ENCODE results near the gene ANAPC2. TPM values are rescaled to one million over a fixed set of nuclear protein-coding genes. Genes with fewer than 3 reads are reported as not detected.

ANAPC2 gene
- total RNA-seq, 2 donors from 2014 or later, result 66.5 to 69.2 TPM

GRCh38 chr9:137186385-137186784 lies 2.0 kb downstream of the ANAPC2 start:
- H3K27ac ChIP-seq (ENCODE audit: low read depth, low read length), result no peak overlapping the region
- Mint-ChIP-seq H3K4me1 (peaks cover 19% of the 10 kb centered on the region), H3K36me3 (ENCODE audit: low read depth) (peaks cover 23% of the 10 kb centered on the region), H3K9me3 (no peaks in the 10 kb centered on the region), H3K27me3 (ENCODE audit: insufficient read depth) (no peaks in the 10 kb centered on the region), H3K27ac (no peak overlapping the region), H3K4me3 (peak overlapping the region; percentile 83)
- H3K9ac ChIP-seq (ENCODE audit: extremely low read depth, low read length, poor library complexity, severe bottlenecking), result no peak overlapping the region
- H3K9me3 ChIP-seq (ENCODE audit: control insufficient read depth, low read length), result no peaks in the 10 kb centered on the region
- no peak overlapping the region for H3K4me3 ChIP-seq (ENCODE audit: low read length)
- DNase-seq, result no peak
- WGBS, 2 experiments (ENCODE audit: insufficient coverage in 1 of 2, insufficient read length in 1 of 2), result 87% methylated on average over 5 to 6 of the region's 6 CpGs
- H3K36me3 ChIP-seq (ENCODE audit: control insufficient read depth, insufficient read depth, low read length), result peaks cover 30% of the 10 kb centered on the region
- no peak for TF ChIP-seq CTCF (conservative IDR thresholded peaks at IDR 0.05)
- H3K27me3 ChIP-seq (ENCODE audit: control insufficient read depth, insufficient read depth, low read length, poor library complexity, severe bottlenecking), result no peaks in the 10 kb centered on the region
- peaks cover 23% of the 10 kb centered on the region for H3K4me1 ChIP-seq (ENCODE audit: control insufficient read depth, insufficient read depth, low read length)

GRCh38 chr9:137185921-137186320 lies 2.4 kb downstream of the ANAPC2 start:
- Mint-ChIP-seq H3K4me1 (peaks cover 19% of the 10 kb centered on the region), H3K9me3 (no peaks in the 10 kb centered on the region), H3K27me3 (ENCODE audit: insufficient read depth) (no peaks in the 10 kb centered on the region), H3K36me3 (ENCODE audit: low read depth) (peaks cover 21% of the 10 kb centered on the region), H3K4me3 (peak overlapping the region; percentile 83), H3K27ac (no peak overlapping the region)
- H3K4me3 ChIP-seq (ENCODE audit: low read length), result no peak overlapping the region
- H3K36me3 ChIP-seq (ENCODE audit: control insufficient read depth, insufficient read depth, low read length), result peaks cover 30% of the 10 kb centered on the region
- peaks cover 23% of the 10 kb centered on the region for H3K4me1 ChIP-seq (ENCODE audit: control insufficient read depth, insufficient read depth, low read length)
- no peaks in the 10 kb centered on the region for H3K9me3 ChIP-seq (ENCODE audit: control insufficient read depth, low read length)
- no peak for TF ChIP-seq CTCF (conservative IDR thresholded peaks at IDR 0.05)
- H3K27ac ChIP-seq (ENCODE audit: low read depth, low read length), result no peak overlapping the region
- no peak for DNase-seq
- no peaks in the 10 kb centered on the region for H3K27me3 ChIP-seq (ENCODE audit: control insufficient read depth, insufficient read depth, low read length, poor library complexity, severe bottlenecking)
- H3K9ac ChIP-seq (ENCODE audit: extremely low read depth, low read length, poor library complexity, severe bottlenecking), result no peak overlapping the region
- WGBS, 2 experiments (ENCODE audit: insufficient coverage in 1 of 2, insufficient read length in 1 of 2), result 96 to 97% methylated on average over 10 to 19 of the region's 19 CpGs

GRCh38 chr9:137184881-137185660 lies 3.3 kb downstream of the ANAPC2 start:
- H3K4me3 ChIP-seq (ENCODE audit: low read length), result no peak overlapping the region
- no peaks in the 10 kb centered on the region for H3K9me3 ChIP-seq (ENCODE audit: control insufficient read depth, low read length)
- H3K27ac Mint-ChIP-seq, result no peak overlapping the region
- no peaks in the 10 kb centered on the region for H3K27me3 ChIP-seq (ENCODE audit: control insufficient read depth, insufficient read depth, low read length, poor library complexity, severe bottlenecking)
- H3K9me3 Mint-ChIP-seq, result no peaks in the 10 kb centered on the region
- no peak for DNase-seq
- WGBS, 2 experiments (ENCODE audit: insufficient coverage in 1 of 2, insufficient read length in 1 of 2), result 93 to 96% methylated on average over 38 to 48 of the region's 48 CpGs
- peaks cover 22% of the 10 kb centered on the region for H3K36me3 ChIP-seq (ENCODE audit: control insufficient read depth, insufficient read depth, low read length)
- H3K36me3 Mint-ChIP-seq (ENCODE audit: low read depth), result peaks cover 16% of the 10 kb centered on the region
- no peak overlapping the region for H3K27ac ChIP-seq (ENCODE audit: low read depth, low read length)
- H3K4me1 ChIP-seq (ENCODE audit: control insufficient read depth, insufficient read depth, low read length), result peaks cover 20% of the 10 kb centered on the region
- H3K9ac ChIP-seq (ENCODE audit: extremely low read depth, low read length, poor library complexity, severe bottlenecking), result no peak overlapping the region
- no peak overlapping the region for H3K4me3 Mint-ChIP-seq
- TF ChIP-seq CTCF (conservative IDR thresholded peaks at IDR 0.05), result no peak
- no peaks in the 10 kb centered on the region for H3K27me3 Mint-ChIP-seq (ENCODE audit: insufficient read depth)
- peaks cover 19% of the 10 kb centered on the region for H3K4me1 Mint-ChIP-seq
